Measurements from ENCODE around the gene DCXR. TPM values are rescaled to one million over a fixed set of nuclear protein-coding genes. Genes with fewer than 3 reads are reported as not detected.

DCXR gene
- total and polyA plus RNA-seq, 2 of the 13 experiments (the other 11 are each of a cell fraction or from before 2014, with no cell fraction given), result 287 to 311 TPM

GRCh38 chr17:82073446-82073845, 35.9 kb upstream of the DCXR start (continued):
- TF ChIP-seq KAT8 (CRISPR knock-in tag; IDR thresholded peaks at IDR 0.05) (no peak), MLX (CRISPR knock-in tag; IDR thresholded peaks at IDR 0.05) (no peak), LCORL (IDR thresholded peaks at IDR 0.05) (no peak), LCORL (CRISPR knock-in tag; IDR thresholded peaks at IDR 0.05) (no peak), KIAA2018 (CRISPR knock-in tag; IDR thresholded peaks at IDR 0.05; ENCODE audit: borderline replicate concordance) (no peak), ZSCAN9 (CRISPR knock-in tag; IDR thresholded peaks at IDR 0.05; ENCODE audit: borderline replicate concordance) (no peak), ZBTB1 (CRISPR knock-in tag; IDR thresholded peaks at IDR 0.05; ENCODE audit: borderline replicate concordance) (no peak)
